ENCODE measurements around the gene CDH4. TPM values are rescaled to one million over a fixed set of nuclear protein-coding genes. Genes with fewer than 3 reads are reported as not detected.

The CDH4 gene
- total RNA-seq, 1 donor from 2014 or later, result 8.9 TPM

DNA sequence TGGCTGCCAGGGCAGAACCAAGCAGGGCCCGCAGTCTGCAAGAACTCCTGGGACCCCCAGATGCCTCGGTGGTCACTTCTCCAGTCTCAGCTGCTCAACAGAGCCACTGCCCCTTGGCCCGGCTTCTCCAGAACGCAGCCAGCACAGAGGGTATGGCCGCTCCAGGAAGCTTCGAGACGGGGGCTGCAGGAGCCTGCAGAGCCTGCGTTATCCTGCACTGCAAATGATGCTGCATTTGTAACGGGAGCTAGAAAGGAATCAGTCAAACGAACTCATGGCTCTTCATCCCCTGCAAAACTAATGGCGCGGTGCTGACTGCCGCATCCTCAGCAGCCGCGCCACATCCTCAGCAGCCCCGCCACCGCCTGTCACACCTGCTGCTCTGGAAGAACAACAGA, 558.7 kb downstream of the CDH4 start:
- TF ChIP-seq, protein P1, sequence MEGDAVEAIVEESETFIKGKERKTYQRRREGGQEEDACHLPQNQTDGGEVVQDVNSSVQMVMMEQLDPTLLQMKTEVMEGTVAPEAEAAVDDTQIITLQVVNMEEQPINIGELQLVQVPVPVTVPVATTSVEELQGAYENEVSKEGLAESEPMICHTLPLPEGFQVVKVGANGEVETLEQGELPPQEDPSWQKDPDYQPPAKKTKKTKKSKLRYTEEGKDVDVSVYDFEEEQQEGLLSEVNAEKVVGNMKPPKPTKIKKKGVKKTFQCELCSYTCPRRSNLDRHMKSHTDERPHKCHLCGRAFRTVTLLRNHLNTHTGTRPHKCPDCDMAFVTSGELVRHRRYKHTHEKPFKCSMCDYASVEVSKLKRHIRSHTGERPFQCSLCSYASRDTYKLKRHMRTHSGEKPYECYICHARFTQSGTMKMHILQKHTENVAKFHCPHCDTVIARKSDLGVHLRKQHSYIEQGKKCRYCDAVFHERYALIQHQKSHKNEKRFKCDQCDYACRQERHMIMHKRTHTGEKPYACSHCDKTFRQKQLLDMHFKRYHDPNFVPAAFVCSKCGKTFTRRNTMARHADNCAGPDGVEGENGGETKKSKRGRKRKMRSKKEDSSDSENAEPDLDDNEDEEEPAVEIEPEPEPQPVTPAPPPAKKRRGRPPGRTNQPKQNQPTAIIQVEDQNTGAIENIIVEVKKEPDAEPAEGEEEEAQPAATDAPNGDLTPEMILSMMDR (conservative IDR thresholded peaks at IDR 0.05), result no peak
- Mint-ChIP-seq H3K27me3 (ENCODE audit: low read depth) (no peaks in the 10 kb centered on the region), H3K4me3 (no peak overlapping the region), H3K9me3 (no peaks in the 10 kb centered on the region), H3K36me3 (ENCODE audit: low read depth) (no peaks in the 10 kb centered on the region), H3K4me1 (peaks cover 6% of the 10 kb centered on the region), H3K27ac (ENCODE audit: unreplicated experiment) (no peak overlapping the region)
- no peak for DNase-seq (ENCODE audit: low read depth, low spot score)

DNA sequence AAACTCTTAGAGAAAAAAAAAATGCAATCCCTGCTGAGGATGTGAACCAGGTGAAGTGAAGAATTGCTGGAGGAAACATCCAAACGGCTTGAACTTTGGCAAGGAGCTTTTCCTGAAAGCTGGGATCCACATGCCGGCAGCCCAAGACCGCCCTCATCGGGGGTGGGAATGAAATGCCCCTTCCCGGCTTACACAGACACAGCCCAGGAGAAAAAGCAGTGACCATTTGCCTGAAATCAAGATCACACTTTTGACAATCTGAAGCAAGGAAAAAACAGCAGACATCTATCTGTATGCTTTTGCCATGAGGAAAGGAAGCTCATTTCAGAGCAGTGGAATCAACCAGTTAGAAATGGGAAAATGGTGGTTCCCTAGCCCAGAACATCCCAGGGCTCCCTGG, 559.1 kb downstream of the CDH4 start:
- H3K27ac Mint-ChIP-seq (ENCODE audit: unreplicated experiment), result no peak overlapping the region
- H3K9me3 Mint-ChIP-seq, result no peaks in the 10 kb centered on the region
- TF ChIP-seq, protein P1 (conservative IDR thresholded peaks at IDR 0.05), result no peak
- no peak overlapping the region for H3K4me3 Mint-ChIP-seq
- H3K27me3 Mint-ChIP-seq (ENCODE audit: low read depth), result no peaks in the 10 kb centered on the region
- DNase-seq (ENCODE audit: low read depth, low spot score), result no peak
- peaks cover 6% of the 10 kb centered on the region for H3K4me1 Mint-ChIP-seq
- H3K36me3 Mint-ChIP-seq (ENCODE audit: low read depth), result no peaks in the 10 kb centered on the region

- H3K4me3 Mint-ChIP-seq, result no peak overlapping the region
- H3K4me1 Mint-ChIP-seq, result peaks cover 6% of the 10 kb centered on the region
- H3K9me3 Mint-ChIP-seq, result no peaks in the 10 kb centered on the region
- TF ChIP-seq, protein P1 (conservative IDR thresholded peaks at IDR 0.05), result no peak
- no peak overlapping the region for H3K27ac Mint-ChIP-seq (ENCODE audit: unreplicated experiment)
- no peak for DNase-seq (ENCODE audit: low read depth, low spot score)
- no peaks in the 10 kb centered on the region for H3K27me3 Mint-ChIP-seq (ENCODE audit: low read depth)
- H3K36me3 Mint-ChIP-seq (ENCODE audit: low read depth), result no peaks in the 10 kb centered on the region
Measured at GRCh38 chr20:61812121-61812844, 560.2 kb downstream of the CDH4 start.

- DNase-seq (ENCODE audit: low read depth, low spot score), result no peak
- Mint-ChIP-seq H3K4me1 (peaks cover 6% of the 10 kb centered on the region), H3K4me3 (no peak overlapping the region), H3K9me3 (no peaks in the 10 kb centered on the region), H3K27ac (ENCODE audit: unreplicated experiment) (no peak overlapping the region), H3K36me3 (ENCODE audit: low read depth) (no peaks in the 10 kb centered on the region), H3K27me3 (ENCODE audit: low read depth) (no peaks in the 10 kb centered on the region)
- TF ChIP-seq, protein P1 (conservative IDR thresholded peaks at IDR 0.05), result no peak
Measured at GRCh38 chr20:61812845-61813485, 560.9 kb downstream of the CDH4 start.

DNA sequence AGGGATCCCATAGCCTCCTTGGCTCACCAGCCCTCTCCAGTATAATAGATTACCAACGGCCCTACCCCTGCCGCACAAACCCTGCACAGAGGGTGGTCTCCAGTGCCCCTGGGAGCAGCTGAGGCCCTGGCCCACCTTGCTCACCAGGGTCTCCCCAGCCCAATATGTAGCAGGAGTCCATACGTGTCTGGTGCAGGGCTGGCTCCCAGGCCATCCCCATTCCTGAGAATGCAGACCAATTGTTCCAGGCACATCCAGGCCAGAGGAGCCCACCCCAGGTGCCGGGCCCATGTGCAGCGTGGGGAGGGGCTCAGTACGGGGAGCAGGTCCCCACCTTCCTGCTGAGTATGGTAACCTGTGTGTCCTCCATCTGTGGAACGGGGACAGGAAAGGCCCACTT, 561.7 kb downstream of the CDH4 start:
- DNase-seq (ENCODE audit: low read depth, low spot score), result no peak
- H3K9me3 Mint-ChIP-seq, result no peaks in the 10 kb centered on the region
- H3K36me3 Mint-ChIP-seq (ENCODE audit: low read depth), result no peaks in the 10 kb centered on the region
- no peak overlapping the region for H3K27ac Mint-ChIP-seq (ENCODE audit: unreplicated experiment)
- no peak overlapping the region for H3K4me3 Mint-ChIP-seq
- H3K27me3 Mint-ChIP-seq (ENCODE audit: low read depth), result no peaks in the 10 kb centered on the region
- no peaks in the 10 kb centered on the region for H3K4me1 Mint-ChIP-seq
- TF ChIP-seq, protein P1 (conservative IDR thresholded peaks at IDR 0.05), result no peak

All from neural crest cell (in vitro differentiated cells).